ENCODE measurements around the gene NUDT22.

- TF ChIP-seq TEAD4 (IDR thresholded peaks at IDR 0.05) (no peak), MAX (IDR thresholded peaks at IDR 0.05) (no peak), FOXM1 (IDR thresholded peaks at IDR 0.05; ENCODE audit: borderline replicate concordance, low read depth) (no peak), REST (IDR thresholded peaks at IDR 0.05; ENCODE audit: low read depth) (no peak), EGR1 (IDR thresholded peaks at IDR 0.05) (no peak), NFIC (IDR thresholded peaks at IDR 0.05) (no peak), TCF12 (IDR thresholded peaks at IDR 0.05; ENCODE audit: low read depth) (no peak), TAF1 (IDR thresholded peaks at IDR 0.05; ENCODE audit: low read depth) (no peak), RAD21 (IDR thresholded peaks at IDR 0.05; ENCODE audit: low read depth) (no peak), CEBPB (IDR thresholded peaks at IDR 0.05) (no peak), USF1 (IDR thresholded peaks at IDR 0.05) (no peak), CREB1 (IDR thresholded peaks at IDR 0.05; ENCODE audit: low read depth) (no peak), YY1 (IDR thresholded peaks at IDR 0.05; ENCODE audit: low read depth) (no peak)
These were observed 19.4 kb upstream of the NUDT22 start, which contains the start of gene FERMT3 for GRCh38 chr11:64206457-64207255.
